Stimulated activated CD4-positive, alpha-beta T cell treated with anti-CD3 and anti-CD28 coated beads, Interleukin-4, amount 100 ng/mL, for 4 hours (primary cell): ENCODE results near the gene SLC22A7.
"Not testable (repeated sequence)": the region's sequence is repeated elsewhere in the genome, so short reads cannot be mapped to it uniquely, and the experiment has no call there.

Source experiments
- DNase-seq, 2 experiments: peaks; one replicate each; pipeline ENCODE4 v3.0.0-alpha.2; 2020

SLC22A7 gene

DNA sequence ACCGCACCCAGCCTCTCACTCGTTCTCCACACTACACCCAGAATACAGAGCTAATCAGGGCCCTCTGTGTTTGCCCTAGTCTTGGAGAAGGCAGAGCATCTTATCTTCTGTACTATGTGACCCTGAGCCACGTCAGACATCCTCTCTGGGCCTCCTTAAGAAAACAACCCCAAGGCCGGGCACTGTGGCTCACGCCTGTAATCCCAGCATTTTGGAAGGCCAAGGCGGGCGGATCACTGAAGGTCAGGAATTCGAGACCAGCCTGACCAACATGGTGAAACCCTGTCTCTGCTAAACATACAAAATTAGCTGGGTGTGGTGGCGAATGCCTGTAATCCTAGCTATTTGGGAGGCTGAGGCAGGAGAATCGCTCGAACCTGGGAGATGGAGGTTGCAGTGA, 4.9 kb downstream of the SLC22A7 start:
- DNase-seq = not testable (repeated sequence)

DNA sequence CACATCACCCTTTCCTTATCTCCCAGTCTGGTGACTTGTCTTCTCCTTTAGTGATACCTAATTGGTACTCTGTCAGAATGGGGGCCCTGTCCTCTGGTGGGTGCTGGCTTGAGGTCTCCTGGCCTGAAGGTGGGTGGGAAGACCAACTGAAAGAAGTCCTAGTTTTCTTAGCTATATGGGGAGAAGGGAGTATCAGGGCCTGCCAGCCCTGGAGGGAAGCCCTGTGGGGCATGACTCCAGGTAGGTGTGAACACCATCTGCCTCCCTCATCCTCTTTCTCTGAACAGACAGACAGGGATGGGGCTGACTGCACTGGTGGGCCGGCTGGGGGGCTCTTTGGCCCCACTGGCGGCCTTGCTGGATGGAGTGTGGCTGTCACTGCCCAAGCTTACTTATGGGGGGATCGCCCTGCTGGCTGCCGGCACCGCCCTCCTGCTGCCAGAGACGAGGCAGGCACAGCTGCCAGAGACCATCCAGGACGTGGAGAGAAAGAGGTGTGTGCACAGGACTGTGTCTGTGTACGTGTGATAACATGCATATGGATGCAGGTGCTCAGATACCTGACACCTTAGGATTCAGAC, 5.8 kb downstream of the SLC22A7 start:
- no peak for DNase-seq

DNA sequence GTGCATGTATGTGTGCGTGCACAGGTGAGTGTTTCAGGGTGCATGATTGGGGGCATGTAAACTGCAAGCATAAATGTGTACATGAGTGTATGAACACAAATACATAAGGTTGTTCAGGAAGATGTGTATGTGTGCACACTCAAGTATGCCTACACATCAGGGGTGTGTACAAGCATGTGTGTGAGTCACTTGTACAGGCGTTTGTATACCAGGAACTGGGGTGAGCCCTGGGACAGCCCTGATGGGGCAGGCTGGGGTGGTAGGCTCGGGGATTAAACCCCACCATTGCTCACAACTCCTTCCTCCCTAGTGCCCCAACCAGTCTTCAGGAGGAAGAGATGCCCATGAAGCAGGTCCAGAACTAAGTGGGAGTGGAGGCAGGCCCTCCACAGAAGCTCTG, 6.3 kb downstream of the SLC22A7 start:
- no peak for DNase-seq

DNA sequence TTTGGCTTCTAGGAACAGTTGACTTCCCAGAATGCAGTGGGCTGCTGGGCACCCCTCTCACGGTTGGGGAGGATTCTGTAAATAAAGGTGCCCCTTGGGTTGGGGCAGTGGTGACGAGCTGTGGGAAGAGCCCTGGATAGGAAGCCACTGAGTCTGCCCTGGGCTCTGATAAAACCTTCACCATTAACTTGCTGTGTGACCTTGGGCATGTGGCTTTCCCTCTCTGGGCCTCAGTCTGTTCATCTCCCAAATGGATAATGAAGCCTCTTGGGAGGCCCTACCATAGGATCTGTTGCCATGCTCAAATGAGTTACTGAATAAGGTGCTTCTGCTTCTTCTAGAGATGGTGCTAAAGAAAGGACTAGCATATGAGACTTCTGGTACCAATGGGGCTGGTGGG, 6.8 kb downstream of the SLC22A7 start:
- DNase-seq = no peak

DNA sequence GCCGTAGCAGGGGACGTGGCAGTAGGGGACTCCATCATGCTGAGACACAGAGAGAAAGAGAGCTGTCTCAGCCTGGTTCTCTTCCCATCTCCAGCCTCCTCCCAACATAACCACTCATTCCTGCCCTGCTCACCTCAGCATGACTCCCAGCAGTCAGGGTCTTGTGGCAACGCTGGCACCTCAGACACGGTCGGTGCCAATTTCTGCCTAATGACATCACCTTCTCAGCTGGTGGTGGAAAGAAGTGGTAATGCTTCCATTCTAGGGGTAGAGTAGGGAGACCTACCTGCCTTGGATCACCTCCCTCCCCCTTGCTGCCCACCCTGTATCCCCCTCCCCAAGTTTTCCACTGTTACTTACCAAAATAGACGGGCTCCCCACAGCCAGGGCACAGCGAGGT, 8.0 kb downstream of the SLC22A7 start:
- no peak for DNase-seq

DNA sequence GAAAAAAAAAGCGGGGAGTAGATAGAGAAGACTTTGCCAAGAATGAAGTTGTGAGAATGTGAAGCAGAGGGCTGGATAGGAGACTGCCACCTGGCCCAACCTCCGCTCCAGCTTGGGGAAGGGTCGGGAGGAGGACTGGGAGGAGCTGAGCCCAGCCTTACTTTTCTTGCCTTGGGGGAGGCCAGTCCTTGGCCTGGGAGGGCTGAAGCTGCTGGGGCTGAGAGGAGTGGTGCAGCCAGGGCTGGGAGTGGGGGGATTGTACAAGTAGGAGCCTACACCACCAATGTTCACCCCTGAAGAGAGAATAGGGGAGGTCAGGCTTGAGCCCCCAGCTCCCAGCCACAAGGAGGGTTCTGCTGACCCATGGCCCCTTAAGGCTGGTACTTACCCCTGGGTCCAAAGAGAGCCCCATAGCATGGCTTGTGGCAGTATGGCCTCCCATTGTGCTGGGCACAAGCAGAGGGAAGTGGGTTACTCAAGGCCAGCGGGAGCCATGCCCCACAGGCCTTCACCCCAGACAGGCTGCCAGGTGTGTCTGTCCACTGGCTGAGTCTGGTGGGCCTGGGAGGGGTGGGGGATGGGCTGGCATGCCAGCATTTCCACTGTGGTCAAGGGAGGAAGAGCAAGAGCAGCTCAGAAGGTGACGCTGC, 9.5 kb downstream of the SLC22A7 start:
- DNase-seq = no peak

DNA sequence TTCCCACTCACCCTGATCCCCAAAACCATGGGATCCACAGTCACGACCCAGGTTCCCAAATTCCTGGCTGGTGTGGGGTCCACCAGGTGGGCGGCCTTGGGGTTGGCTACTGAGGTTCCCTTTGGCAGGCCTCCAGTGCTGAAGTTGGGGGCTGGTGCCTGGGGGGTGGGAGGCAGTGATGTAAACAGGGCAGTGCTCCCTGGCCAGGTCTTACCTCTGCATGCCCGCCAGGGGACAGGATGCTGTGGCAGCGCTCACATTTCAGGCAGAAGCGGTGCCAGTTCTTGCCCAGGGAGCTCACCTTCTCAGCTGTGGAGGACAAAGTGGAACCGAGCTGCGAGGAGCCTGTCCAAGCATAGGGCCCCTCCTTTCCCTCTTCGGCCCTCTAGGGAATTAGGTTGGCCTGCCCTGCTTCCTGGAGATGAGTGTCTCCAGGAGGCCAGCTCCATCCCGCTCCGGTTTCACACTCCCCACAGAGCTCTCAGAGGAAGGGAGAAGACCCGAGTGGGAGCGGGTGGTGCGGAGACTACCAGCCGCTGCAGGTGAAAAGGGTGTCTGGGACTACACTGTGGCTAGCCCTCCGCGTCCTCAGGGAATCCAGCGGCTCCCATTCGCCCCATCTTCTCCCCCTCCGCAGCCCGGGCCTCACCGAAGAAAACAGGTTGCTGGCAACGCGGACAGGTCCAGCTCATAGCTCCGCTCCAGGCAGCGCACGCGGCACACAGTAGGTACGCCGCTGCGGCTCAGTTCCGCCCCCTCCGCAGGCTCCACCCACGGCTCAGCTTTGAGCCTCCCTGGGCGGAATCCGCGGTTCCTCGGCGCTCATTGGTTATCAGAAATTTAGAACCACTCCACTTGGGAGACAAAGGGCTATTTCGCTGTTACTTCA, 10.3 kb downstream of the SLC22A7 start, which contains the start of gene CRIP3:
Gene CRIP3, minus strand, starts transcription at position 726 of the 889 bp plus-strand sequence. Its CDS starts 34 bp downstream, at position 692.
- DNase-seq = peak; percentile 42 to 46

DNA sequence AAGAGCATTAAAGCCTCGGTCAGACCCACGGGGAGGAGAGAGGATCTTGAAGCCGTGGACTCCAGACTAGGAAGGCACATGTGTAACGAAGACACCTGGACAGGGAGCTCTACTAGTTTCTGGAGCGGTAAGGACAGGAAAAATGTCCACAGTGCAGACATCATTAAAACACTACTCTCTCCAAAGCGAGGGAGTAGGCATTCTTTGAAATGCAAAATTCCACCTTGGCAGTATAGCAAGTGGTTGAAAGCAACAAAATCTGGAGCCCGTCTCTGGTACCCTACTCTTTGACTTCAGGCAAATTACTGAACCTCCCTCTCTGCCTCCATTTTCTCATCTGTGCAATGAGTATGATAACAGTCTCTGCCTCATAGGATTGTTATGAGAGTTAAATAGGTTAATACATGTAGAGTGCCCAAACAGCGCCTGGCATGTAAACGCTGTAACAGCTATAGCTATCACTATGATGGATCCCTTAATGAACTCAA, 11.0 kb downstream of the SLC22A7 start:
- no peak for DNase-seq

DNA sequence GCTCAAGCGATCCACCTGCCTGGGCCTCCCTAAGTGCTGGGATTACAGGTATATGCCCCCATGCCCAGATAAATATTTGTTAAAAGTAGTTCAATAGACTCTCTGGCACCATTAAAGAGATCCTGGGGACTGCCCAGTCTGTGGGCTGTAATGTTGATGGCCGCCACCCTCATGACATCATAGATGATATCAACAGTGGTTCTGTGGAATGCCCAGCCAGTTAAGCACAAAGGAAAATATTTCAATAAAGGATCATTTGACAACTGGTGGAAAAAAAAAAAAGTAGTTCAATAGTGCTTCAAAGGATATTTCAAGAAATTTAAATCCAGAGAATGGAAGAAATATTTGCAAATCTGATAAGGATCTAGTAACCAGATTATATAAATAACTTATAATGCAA, 12.1 kb downstream of the SLC22A7 start:
- DNase-seq = no peak

DNA sequence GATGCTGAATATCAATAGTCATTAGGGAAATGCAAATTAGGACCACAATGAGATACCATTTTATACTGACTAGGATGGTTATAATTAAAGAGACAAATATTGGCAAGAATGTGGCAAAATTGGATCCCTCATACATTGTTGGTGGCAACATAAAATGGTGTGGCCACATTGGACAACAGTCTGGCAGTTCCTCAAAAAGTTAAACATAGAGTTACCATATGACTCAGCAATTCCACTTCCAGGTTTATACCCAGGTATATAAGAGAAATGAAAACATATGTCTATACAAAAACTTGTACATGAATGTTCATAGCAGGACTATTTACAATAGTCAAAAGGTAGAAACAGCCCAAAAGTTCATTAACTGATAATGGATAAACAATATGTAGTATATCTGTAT, 12.6 kb downstream of the SLC22A7 start:
- DNase-seq = no peak

DNA sequence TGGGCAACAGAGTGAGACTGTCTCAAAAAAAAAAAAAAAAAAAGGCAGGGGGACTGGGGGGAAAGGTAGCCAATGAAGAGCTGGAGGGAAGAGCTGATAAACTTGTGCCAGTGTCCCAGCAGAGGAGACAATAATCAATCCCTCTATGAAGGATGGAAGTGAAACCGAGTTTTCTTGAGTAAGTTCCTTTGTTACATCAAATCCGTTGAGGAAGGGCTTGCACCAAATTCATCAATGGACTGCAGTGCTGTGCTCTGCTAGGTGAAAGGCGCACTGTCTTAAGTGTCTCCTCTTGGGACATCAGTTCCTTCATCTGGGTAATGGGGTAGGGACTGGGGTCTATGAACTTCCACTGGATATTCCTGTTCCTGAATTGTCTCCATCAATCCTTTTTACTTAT, 13.6 kb downstream of the SLC22A7 start:
- no peak for DNase-seq

DNA sequence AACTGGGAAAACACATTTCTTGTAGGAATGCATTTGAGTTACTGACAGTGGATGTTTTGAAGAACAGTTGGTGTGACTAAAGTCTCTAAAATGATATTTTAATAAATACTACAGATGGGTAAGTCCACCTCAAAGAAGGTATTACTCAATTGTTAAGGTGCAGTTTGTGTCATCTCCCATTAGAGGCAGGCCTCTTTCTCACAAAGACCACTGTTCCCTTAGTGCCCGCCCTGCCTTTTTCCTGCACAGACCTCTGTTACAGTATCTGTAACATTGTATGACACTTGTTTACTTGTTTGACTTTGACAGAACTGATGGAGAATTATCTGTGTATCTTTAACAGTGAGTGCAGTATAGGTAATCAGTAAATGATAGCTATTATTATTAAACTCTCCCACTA, 15.8 kb downstream of the SLC22A7 start:
- no peak for DNase-seq

DNA sequence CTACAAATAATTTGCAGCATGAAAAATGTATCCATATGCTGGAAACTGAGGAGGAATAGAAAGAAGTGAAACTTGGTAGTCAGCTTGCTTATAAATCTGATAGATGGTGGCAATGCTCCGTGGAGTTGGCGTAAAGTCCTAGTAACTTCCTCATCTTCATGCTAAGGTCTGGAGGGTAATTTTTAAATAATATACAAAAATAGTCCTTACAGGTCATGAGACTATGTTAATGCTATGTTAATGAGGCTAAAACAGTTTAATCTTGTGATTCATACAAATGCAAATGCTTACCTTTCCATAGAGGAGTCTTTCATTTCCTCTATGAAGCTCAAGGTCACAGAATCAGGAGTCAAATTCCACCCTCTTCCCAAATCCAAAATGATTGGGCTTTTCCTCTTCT, 20.0 kb downstream of the SLC22A7 start:
- DNase-seq = no peak

DNA sequence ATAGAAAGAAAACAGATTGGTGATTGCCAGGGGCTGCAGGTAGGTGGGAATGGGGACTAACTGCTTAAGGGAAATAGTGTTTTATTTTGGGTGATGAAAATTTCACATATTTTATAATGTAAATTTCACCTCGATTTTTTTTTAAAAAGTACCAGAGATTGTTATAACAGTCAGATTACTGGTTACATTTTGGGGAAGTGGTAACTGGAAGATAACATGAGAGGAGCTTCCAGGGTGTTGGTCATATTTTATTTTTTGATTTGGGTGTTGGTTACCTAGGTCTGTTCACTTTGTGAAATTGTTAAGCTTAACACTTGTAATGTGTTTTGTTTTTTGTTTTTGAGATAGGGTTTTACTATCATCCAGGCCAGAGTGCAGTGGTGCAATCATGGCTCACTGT, 27.8 kb downstream of the SLC22A7 start:
- no peak for DNase-seq

DNA sequence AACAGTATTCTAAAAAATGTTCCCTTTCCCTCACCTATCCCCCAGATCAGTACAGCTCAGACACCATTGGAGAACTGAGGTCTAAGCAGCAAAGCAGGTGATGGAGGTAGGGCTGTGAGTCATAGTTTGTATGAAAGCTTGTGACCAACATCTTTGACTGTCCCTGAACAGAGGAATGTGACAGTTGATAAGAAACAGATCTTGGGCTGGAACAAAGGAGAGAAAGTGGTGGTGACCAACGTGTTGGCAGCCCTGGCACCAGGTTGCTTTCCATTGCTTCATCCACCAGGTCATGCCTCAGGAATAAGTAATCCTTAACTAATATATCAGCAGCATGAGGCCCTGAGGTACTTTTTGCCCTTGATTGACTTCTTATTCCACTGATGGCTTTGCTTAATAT, 30.5 kb downstream of the SLC22A7 start:
- no peak for DNase-seq

DNA sequence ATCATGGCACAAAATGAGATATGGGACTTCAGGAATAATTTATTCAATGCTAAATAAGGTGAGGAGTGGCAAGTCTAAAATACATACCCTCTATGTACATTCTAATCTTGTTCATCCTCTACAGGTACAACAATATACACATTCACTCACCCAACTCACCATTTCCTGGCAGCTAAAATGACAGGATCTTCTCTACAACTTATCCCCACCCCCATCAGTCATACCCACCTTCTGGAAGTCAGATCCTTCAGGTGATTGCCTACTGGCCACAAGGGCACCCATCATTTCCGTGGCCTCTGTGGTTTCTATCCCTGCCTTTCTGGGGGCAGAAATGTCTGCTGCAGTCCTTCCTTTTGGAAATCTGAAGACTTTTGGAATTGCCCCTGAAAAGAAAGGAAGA, 33.4 kb downstream of the SLC22A7 start:
- no peak for DNase-seq

DNA sequence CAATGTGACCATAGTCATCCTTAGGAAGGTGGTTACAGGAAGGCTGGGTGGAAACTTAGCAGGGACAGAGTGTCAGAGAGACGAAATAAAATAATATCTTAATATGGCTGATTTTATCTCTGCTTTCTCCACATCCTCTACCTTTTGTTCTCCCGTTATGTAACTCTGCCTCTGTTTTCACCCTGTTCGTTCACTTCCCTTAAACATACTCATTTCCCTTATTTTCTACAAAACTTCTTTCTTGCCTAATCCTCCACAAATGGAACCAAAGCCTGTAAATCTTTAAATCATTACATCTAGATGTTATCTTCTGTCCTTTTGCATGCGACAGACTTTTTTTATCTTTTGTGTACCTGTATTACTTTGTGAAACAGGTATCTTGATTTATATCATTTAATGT, 33.8 kb downstream of the SLC22A7 start:
- no peak for DNase-seq

DNA sequence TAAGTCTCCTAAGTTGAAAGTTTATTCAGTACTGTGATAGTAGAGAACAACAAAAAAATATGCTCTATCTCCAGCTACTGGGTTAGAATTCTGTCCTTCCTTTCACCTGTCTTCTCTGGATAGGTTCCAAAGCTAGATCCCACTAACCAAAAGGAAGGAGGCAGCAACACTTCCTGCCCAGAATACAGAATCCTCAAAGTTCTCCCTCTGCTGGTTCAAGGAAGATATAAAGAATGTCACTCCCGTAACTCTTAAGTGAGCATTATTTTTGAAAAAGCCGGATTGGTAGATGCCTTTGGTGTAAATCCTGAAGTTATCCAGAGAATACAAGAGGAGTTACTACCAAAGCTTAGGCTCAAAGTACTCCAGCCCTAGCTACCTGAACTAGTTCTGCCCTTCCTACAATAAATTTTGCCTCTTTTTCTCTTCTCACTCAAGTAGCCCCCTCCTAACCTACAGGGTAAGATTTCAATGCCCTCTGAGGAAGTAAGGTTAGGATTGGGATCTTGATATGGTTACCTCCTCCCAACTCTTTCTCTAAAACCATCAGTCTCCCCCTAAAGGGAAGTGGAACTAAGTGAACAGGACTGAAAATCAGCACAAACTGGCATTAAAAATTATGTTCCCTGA, 36.5 kb downstream of the SLC22A7 start:
- DNase-seq = no peak

DNA sequence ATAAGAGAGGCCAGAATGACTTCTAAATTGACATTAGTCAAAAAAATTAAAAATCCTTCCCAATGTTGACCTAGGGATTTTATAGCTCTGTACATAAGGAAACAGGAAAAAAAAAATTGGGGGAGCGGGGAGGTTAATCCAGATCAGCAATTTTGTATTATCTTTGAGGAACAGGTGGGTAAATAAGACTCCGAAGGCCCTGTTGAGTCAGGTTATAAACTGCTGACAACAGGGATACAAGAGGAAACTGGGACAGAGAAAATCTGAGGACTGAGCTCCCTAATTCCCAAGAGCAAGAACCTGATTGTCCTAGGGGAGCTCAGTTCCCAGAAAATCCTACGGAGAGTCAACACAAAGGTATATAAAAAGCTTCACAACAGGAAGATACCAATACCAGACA, 37.4 kb downstream of the SLC22A7 start:
- DNase-seq = no peak

DNA sequence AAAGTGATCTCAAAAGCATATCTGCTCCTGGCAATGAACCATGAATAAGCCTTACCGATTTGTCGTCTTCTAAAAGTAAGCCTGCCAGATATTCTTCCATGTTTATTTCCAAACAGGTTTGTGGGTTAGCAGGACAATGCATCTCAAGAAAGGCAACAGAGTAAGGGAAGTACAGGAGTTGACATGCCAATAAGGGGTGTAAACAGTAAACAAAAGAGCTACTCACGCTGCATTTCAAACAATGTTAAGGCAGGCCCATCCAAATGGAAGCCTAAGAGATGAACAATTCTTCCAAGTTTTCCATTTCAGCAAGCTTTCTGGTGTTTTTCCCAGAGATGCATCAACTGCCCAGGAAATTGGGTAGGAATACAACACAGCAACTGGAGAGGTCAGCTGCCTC, 38.3 kb downstream of the SLC22A7 start:
- DNase-seq = no peak

DNA sequence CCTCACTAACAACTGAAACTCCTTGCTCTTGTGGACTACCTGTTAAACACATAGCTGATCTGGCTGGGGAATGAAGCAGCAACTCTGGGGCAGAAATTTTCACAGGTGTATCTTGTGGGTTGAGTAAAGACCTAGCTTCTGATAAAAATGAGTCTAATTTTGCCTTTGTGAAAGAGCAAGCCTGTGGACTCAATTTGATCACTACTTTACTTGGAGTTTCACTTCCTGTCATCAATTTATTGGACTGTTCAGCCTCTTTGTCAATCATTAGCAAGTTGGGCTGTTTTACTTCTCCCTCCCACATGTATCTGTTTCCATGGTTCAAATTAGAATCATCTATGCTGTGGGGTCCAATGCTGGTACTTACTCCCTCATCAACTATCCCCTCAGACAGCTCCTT, 40.2 kb downstream of the SLC22A7 start:
- no peak for DNase-seq

DNA sequence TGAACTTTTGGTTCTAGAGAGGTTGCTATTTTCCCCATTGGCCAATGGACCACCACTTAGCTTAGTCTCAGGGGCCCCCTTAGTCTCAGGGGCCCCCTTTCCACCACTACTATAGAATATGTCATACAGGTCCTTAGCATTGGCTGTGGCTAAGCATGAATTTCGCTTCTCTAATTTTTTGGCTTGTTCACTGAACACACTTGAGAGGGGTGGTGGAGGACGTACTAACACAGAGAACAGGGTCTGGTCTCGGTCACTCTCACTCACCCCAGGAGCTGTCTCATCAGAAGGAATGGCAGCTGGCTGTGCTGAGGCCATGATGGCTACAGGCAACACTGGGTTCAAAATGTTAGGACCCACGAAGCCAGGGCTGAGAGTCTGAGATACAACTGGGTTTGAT, 41.1 kb downstream of the SLC22A7 start:
- no peak for DNase-seq

DNA sequence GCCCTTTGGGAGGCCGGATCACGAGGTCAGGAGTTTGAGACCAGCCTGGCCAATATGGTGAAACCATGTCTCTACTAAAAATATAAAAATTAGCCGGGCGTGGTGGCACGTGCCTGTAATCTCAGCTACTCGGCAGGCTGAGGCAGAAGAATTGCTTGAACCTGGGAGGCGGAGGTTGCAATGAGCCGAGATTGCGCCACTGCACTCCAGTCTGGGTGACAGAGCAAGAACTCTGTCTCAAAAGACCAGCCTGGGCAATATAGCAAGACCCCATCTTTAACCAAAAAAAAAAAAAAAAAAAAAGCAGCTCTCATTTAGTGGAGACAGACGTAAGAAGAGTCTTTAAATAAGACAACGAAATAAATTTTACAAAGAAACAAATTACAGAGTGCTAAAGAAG, 48.2 kb downstream of the SLC22A7 start:
- not testable (repeated sequence) for DNase-seq
